Body of pancreas (tissue), 4 donors: ENCODE data around the gene OSBPL5.

Experiments used
- CTCF ChIP-seq, 7 experiments: fragments of 450-650 bp in 4 of 7; fragments of 200-600 bp in 3 of 7; sonication (generic) in 3 of 7; IDR thresholded peaks; one replicate each; pipeline ENCODE4 v1.5.1; 2016 to 2019; ENCODE audit warnings: antibody characterized with exemption in 7 of 7
- POLR2A ChIP-seq, 3 donors: fragments of 450-650 bp; IDR thresholded peaks; one replicate each; pipeline ENCODE4 v1.6.1; 2016; ENCODE audit warnings: antibody characterized with exemption in 3 of 3, mild to moderate bottlenecking in 2 of 3

- TF ChIP-seq POLR2A (IDR thresholded peaks at IDR 0.05) (no peak), CTCF (IDR thresholded peaks at IDR 0.05) (no peak)
Measured at GRCh38 chr11:3170756-3171650, 5.9 kb upstream of the OSBPL5 start.
